ENCODE data around the gene ACTA1. TPM values are rescaled to one million over a fixed set of nuclear protein-coding genes. Genes with fewer than 3 reads are reported as not detected.
"Not testable (repeated sequence)": the region's sequence is repeated elsewhere in the genome, so short reads cannot be mapped to it uniquely, and the experiment has no call there.

ACTA1 gene
- total RNA-seq, 6 experiments from 2014 or later: not detected

DNA sequence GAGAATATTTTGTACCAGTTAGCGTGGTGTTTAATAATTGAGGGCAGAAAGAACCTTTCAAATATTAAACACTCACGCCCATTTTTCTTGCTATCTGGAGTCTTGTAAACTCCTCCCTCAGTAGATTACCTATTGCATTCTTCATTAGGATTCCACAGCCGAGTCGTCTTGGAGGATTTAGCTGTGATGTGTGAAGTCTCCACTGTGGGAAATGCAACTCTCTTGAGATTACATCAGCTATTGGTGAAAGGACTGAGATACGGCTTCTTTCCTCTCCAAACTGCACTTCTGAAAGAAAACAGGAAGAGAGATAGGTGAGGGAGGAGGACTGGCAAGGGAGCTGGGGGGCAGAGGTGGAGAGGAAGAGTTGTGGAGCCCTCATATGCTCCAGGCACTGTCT lies 36.1 kb downstream of the ACTA1 start:
- no peaks in the 10 kb centered on the region for H3K4me1 Mint-ChIP-seq (ENCODE audit: low read depth)
- no peaks in the 10 kb centered on the region for H3K9me3 Mint-ChIP-seq
- peaks cover 26% of the 10 kb centered on the region for H3K27me3 Mint-ChIP-seq (ENCODE audit: insufficient read depth)
- H3K36me3 Mint-ChIP-seq (ENCODE audit: low read depth): no peaks in the 10 kb centered on the region
- no peak for DNase-seq
- H3K27ac Mint-ChIP-seq: no peak overlapping the region
- TF ChIP-seq, protein P1, sequence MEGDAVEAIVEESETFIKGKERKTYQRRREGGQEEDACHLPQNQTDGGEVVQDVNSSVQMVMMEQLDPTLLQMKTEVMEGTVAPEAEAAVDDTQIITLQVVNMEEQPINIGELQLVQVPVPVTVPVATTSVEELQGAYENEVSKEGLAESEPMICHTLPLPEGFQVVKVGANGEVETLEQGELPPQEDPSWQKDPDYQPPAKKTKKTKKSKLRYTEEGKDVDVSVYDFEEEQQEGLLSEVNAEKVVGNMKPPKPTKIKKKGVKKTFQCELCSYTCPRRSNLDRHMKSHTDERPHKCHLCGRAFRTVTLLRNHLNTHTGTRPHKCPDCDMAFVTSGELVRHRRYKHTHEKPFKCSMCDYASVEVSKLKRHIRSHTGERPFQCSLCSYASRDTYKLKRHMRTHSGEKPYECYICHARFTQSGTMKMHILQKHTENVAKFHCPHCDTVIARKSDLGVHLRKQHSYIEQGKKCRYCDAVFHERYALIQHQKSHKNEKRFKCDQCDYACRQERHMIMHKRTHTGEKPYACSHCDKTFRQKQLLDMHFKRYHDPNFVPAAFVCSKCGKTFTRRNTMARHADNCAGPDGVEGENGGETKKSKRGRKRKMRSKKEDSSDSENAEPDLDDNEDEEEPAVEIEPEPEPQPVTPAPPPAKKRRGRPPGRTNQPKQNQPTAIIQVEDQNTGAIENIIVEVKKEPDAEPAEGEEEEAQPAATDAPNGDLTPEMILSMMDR (IDR thresholded peaks at IDR 0.05): no peak
- no peak overlapping the region for H3K4me3 Mint-ChIP-seq

- TF ChIP-seq, protein P1 (IDR thresholded peaks at IDR 0.05): no peak
- H3K4me3 Mint-ChIP-seq: no peak overlapping the region
- no peaks in the 10 kb centered on the region for H3K4me1 Mint-ChIP-seq (ENCODE audit: low read depth)
These were observed 37.2 kb downstream of the ACTA1 start for GRCh38 chr1:229396585-229397206.

GRCh38 chr1:229394517-229394916 lies 39.4 kb downstream of the ACTA1 start:
- H3K27me3 Mint-ChIP-seq (ENCODE audit: insufficient read depth): peaks cover 16% of the 10 kb centered on the region
- not testable (repeated sequence) for H3K27ac Mint-ChIP-seq; H3K9me3 Mint-ChIP-seq; H3K4me3 Mint-ChIP-seq; H3K36me3 Mint-ChIP-seq (ENCODE audit: low read depth); DNase-seq; H3K4me1 Mint-ChIP-seq (ENCODE audit: low read depth)

More at GRCh38 chr1:229396585-229397206, 37.2 kb downstream of the ACTA1 start:
- no peaks in the 10 kb centered on the region for H3K36me3 Mint-ChIP-seq (ENCODE audit: low read depth)
- no peaks in the 10 kb centered on the region for H3K9me3 Mint-ChIP-seq
- DNase-seq: no peak
- H3K27ac Mint-ChIP-seq: no peak overlapping the region
- H3K27me3 Mint-ChIP-seq (ENCODE audit: insufficient read depth): peaks cover 16% of the 10 kb centered on the region

GRCh38 chr1:229392936-229393335 lies 41.0 kb downstream of the ACTA1 start:
- H3K36me3 Mint-ChIP-seq (ENCODE audit: low read depth): no peaks in the 10 kb centered on the region; the same call in 1 of the 2 replicates
- H3K4me1 Mint-ChIP-seq (ENCODE audit: low read depth): peaks cover 21% of the 10 kb centered on the region
- H3K4me3 Mint-ChIP-seq: no peak overlapping the region
- TF ChIP-seq, protein P1 (IDR thresholded peaks at IDR 0.05): no peak
- no peak overlapping the region for H3K27ac Mint-ChIP-seq
- H3K9me3 Mint-ChIP-seq: no peaks in the 10 kb centered on the region
- peaks cover 12% of the 10 kb centered on the region for H3K27me3 Mint-ChIP-seq (ENCODE audit: insufficient read depth)
- no peak for DNase-seq

DNA sequence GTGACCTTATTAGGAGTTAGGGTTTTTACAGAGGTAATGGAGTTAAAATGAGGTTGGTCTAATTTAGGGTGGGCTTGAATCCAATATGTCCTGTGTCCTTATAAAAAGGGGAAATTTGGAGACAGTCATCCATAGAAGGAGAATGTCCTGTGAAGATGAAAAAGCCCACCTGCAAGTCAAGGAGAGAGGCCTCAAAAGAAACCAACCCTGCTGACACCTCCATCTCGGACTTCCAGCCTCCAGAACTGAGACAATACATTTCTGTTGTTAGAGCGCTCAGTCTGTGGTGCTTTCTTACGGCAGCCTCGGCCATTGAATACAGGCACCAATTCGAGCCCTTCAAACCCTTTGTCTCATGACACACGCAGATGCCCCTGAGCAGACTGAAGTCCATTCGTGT lies 43.8 kb downstream of the ACTA1 start:
- TF ChIP-seq, protein P1 (IDR thresholded peaks at IDR 0.05): no peak
- Mint-ChIP-seq H3K27ac (no peak overlapping the region), H3K27me3 (ENCODE audit: insufficient read depth) (no peaks in the 10 kb centered on the region; the same call in 1 of the 2 replicates), H3K4me1 (ENCODE audit: low read depth) (peaks cover 28% of the 10 kb centered on the region), H3K4me3 (no peak overlapping the region), H3K36me3 (ENCODE audit: low read depth) (no peaks in the 10 kb centered on the region; the same call in 1 of the 2 replicates), H3K9me3 (no peaks in the 10 kb centered on the region)
- DNase-seq: no peak

DNA sequence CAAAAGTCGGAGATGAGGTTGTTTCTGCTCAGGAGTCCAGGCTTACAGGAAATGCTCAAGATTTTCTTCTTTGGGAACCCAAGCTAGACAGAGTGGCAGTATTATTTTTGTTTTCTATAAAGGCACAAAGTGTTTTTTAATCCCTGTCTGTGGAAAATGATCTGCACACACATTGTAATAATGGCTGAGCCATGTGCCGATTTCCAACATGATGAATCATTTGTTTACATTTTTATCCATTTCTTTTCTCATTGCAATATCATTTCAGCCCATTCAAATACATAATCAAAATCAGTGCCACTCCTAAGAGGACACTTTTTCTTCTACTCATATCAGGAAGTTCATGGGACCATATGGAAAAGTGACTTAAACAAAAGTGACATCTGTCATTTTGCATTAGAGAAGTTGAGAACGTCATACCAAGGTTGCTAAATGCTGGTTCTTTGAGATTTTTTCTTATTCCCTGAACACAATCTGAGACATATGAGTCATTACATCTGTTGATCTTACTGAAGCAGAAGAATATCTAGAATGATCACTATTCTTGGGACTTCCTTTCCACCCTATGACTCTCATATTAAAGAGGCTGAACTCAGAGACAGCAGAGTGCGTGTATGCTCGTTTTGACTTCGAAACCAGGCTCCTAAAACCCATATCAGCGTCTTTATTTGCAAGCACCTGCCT lies 44.9 kb downstream of the ACTA1 start:
- DNase-seq: peak; percentile 54
- no peaks in the 10 kb centered on the region; the same call in 1 of the 2 replicates for H3K27me3 Mint-ChIP-seq (ENCODE audit: insufficient read depth)
- H3K9me3 Mint-ChIP-seq: no peaks in the 10 kb centered on the region
- TF ChIP-seq, protein P1 (IDR thresholded peaks at IDR 0.05): no peak
- peak overlapping the region; percentile 72 for H3K4me3 Mint-ChIP-seq
- no peaks in the 10 kb centered on the region; the same call in 1 of the 2 replicates for H3K36me3 Mint-ChIP-seq (ENCODE audit: low read depth)
- H3K4me1 Mint-ChIP-seq (ENCODE audit: low read depth): peaks cover 32% of the 10 kb centered on the region
- peak overlapping the region; percentile 63 for H3K27ac Mint-ChIP-seq

Data from HFFc6 (cell line).